ENCODE results near the gene MLPH. TPM values are rescaled to one million over a fixed set of nuclear protein-coding genes. Genes with fewer than 3 reads are reported as not detected.

Gene MLPH
- polyA plus RNA-seq, 1 of the 3 experiments (the other 2 are of a cell fraction) = 93.6 TPM

DNA sequence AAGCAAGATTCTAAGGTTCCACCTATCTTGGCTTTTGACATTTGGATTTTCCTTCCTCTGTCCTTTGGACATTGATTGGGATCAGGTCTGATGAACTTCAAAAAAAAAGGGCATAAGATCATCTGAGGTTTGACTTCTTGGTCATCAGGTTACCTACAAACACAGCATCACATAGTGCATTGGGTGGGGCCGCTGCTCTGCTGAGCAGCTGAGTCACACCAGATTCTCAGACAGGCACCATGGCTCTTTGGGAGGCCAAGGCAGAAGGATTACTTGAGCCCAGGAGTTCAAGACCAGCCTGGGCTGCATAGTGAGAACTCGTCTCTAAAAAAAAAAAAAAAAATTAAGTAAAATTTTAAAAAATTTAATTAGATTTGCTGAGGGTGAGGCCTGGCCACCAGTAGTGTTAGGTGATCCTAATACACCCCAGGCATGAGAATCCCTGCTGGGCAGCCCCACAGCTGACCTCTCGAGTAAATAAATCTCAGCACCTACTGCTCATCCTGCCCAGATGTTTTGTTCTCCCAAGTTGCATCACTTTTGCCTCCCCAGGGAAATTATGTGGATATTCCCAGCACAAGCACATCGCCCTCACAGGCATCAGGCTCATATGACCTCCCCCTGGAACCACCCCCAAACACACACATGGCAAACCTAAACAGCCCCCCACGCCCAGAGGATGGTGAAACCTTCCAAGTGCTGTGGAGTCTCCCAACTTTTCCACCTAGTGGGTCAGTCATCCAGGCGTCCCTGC is 5.3 kb downstream of the MLPH start (continued):
- TF ChIP-seq, protein P1, sequence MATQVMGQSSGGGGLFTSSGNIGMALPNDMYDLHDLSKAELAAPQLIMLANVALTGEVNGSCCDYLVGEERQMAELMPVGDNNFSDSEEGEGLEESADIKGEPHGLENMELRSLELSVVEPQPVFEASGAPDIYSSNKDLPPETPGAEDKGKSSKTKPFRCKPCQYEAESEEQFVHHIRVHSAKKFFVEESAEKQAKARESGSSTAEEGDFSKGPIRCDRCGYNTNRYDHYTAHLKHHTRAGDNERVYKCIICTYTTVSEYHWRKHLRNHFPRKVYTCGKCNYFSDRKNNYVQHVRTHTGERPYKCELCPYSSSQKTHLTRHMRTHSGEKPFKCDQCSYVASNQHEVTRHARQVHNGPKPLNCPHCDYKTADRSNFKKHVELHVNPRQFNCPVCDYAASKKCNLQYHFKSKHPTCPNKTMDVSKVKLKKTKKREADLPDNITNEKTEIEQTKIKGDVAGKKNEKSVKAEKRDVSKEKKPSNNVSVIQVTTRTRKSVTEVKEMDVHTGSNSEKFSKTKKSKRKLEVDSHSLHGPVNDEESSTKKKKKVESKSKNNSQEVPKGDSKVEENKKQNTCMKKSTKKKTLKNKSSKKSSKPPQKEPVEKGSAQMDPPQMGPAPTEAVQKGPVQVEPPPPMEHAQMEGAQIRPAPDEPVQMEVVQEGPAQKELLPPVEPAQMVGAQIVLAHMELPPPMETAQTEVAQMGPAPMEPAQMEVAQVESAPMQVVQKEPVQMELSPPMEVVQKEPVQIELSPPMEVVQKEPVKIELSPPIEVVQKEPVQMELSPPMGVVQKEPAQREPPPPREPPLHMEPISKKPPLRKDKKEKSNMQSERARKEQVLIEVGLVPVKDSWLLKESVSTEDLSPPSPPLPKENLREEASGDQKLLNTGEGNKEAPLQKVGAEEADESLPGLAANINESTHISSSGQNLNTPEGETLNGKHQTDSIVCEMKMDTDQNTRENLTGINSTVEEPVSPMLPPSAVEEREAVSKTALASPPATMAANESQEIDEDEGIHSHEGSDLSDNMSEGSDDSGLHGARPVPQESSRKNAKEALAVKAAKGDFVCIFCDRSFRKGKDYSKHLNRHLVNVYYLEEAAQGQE (IDR thresholded peaks at IDR 0.05; ENCODE audit: low read depth, low read length) = no peak
- TF ChIP-seq TEAD4 (IDR thresholded peaks at IDR 0.05; ENCODE audit: borderline replicate concordance, insufficient read depth) (no peak), NRF1 (IDR thresholded peaks at IDR 0.05; ENCODE audit: low read depth, low read length) (no peak), TCF12 (IDR thresholded peaks at IDR 0.05) (no peak), SIN3A (IDR thresholded peaks at IDR 0.05; ENCODE audit: borderline replicate concordance, low read depth, low read length) (no peak), FOXJ3 (CRISPR knock-in tag; IDR thresholded peaks at IDR 0.05) (no peak), ELF1 (IDR thresholded peaks at IDR 0.05) (no peak), RFX5 (IDR thresholded peaks at IDR 0.05; ENCODE audit: low read length) (no peak)

DNA sequence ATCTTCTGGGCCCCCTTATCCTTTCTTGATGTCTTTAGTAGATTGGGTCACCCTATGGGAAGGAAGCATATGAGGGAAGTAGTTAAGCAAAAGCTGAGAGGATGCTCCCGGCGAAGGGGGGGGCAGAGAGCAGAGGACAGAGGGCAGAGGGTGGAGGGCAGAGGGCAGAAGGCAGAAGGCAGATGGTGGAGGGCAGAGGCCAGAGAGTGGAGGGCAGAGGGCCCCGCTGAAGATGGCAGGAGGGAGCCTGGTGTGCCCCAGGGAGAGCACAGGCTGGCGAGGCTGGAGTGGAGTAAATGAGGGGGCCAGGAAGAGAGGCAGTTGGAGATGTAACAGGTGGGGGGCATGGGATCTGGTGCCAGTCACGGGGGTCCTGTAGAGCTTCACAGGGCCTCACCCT is 7.0 kb downstream of the MLPH start:
- 89% methylated on average over 5 of the region's 5 CpGs for WGBS (ENCODE audit: low lambda C conversion rate)
- ChIA-PET CTCF (interaction anchor here (0.8 to 2.4 kb wide), 2 partner anchors 19 to 78 kb away, joined by 6 to 9 read pairs; no protein-coding TSS in a partner anchor), POLR2A (no interaction called here)
- Histone ChIP-seq H3K9me2 (no peaks in the 10 kb centered on the region), H3K4me1 (ENCODE audit: control insufficient read depth in 1 of 2, insufficient read depth in 2 of 2, low read depth in 1 of 2, low read length in 1 of 2) (peaks cover 3 to 6% of the 10 kb centered on the region in 2 experiments; a peak in 2 of 4 replicates), H3F3A (replicated peaks; ENCODE audit: insufficient read depth) (peaks cover 5% of the 10 kb centered on the region), H3K36me3 (replicated peaks in 1 of 2; ENCODE audit: control insufficient read depth in 1 of 2, insufficient read depth in 2 of 2, low read length in 1 of 2) (peaks cover 0 to 83% of the 10 kb centered on the region in 2 experiments), H2AFZ (ENCODE audit: low read depth) (no peak overlapping the region), H4K20me1 (ENCODE audit: insufficient read depth) (no peaks in the 10 kb centered on the region), H3K9ac (no peak overlapping the region), H3K27ac (ENCODE audit: low read depth in 2 of 2, low read length in 1 of 2) (peak overlapping the region in 1 of 2 experiments; percentile 100; a peak in 1 of 4 replicates), H3K9me3 (peaks cover 3% of the 10 kb centered on the region; the same call in 1 of the 2 replicates), H3K79me2 (ENCODE audit: insufficient read depth) (peaks cover 99% of the 10 kb centered on the region), H3K27me3 (ENCODE audit: insufficient read depth) (no peaks in the 10 kb centered on the region), H3K4me3 (ENCODE audit: low read depth in 2 of 2, low read length in 1 of 2) (no peak overlapping the region), H3K4me2 (no peak overlapping the region)
- no peak for TF ChIP-seq POLR2AphosphoS5 (IDR thresholded peaks at IDR 0.05; ENCODE audit: low read depth, low read length)
- TF ChIP-seq SMC3 (IDR thresholded peaks at IDR 0.05; ENCODE audit: low read depth, low read length) = no peak
- TF ChIP-seq, protein P2, sequence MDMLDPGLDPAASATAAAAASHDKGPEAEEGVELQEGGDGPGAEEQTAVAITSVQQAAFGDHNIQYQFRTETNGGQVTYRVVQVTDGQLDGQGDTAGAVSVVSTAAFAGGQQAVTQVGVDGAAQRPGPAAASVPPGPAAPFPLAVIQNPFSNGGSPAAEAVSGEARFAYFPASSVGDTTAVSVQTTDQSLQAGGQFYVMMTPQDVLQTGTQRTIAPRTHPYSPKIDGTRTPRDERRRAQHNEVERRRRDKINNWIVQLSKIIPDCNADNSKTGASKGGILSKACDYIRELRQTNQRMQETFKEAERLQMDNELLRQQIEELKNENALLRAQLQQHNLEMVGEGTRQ (IDR thresholded peaks at IDR 0.05; ENCODE audit: borderline replicate concordance, low read depth, low read length) = no peak
- no peak for TF ChIP-seq RXRA (IDR thresholded peaks at IDR 0.05; ENCODE audit: borderline replicate concordance, low read depth)
- TF ChIP-seq, protein P3, sequence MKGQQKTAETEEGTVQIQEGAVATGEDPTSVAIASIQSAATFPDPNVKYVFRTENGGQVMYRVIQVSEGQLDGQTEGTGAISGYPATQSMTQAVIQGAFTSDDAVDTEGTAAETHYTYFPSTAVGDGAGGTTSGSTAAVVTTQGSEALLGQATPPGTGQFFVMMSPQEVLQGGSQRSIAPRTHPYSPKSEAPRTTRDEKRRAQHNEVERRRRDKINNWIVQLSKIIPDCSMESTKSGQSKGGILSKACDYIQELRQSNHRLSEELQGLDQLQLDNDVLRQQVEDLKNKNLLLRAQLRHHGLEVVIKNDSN (IDR thresholded peaks at IDR 0.05; ENCODE audit: borderline replicate concordance, low read depth) = no peak
- no peak for TF ChIP-seq CHD2 (IDR thresholded peaks at IDR 0.05; ENCODE audit: low read length, partially characterized antibody)
- no peak for TF ChIP-seq MEF2A (IDR thresholded peaks at IDR 0.05; ENCODE audit: borderline replicate concordance, low read depth)
- TF ChIP-seq, protein P4, sequence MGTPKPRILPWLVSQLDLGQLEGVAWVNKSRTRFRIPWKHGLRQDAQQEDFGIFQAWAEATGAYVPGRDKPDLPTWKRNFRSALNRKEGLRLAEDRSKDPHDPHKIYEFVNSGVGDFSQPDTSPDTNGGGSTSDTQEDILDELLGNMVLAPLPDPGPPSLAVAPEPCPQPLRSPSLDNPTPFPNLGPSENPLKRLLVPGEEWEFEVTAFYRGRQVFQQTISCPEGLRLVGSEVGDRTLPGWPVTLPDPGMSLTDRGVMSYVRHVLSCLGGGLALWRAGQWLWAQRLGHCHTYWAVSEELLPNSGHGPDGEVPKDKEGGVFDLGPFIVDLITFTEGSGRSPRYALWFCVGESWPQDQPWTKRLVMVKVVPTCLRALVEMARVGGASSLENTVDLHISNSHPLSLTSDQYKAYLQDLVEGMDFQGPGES (IDR thresholded peaks at IDR 0.05; ENCODE audit: low read depth, low read length) = no peak
- no peak for TF ChIP-seq SIN3A (IDR thresholded peaks at IDR 0.05; ENCODE audit: borderline replicate concordance, low read depth, low read length)
- TF ChIP-seq NRF1 (IDR thresholded peaks at IDR 0.05; ENCODE audit: low read depth, low read length) = no peak
- no peak for DNase-seq
